GM18861 (cell line): Measurements from ENCODE around the gene MAP2K2.

Source experiments
- ATAC-seq: cut with Tn5 transposase; IDR thresholded peaks from one replicate; pipeline ENCODE4 v1.9.1; 2021; ENCODE audit not compliant: unreplicated experiment

Gene MAP2K2

DNA sequence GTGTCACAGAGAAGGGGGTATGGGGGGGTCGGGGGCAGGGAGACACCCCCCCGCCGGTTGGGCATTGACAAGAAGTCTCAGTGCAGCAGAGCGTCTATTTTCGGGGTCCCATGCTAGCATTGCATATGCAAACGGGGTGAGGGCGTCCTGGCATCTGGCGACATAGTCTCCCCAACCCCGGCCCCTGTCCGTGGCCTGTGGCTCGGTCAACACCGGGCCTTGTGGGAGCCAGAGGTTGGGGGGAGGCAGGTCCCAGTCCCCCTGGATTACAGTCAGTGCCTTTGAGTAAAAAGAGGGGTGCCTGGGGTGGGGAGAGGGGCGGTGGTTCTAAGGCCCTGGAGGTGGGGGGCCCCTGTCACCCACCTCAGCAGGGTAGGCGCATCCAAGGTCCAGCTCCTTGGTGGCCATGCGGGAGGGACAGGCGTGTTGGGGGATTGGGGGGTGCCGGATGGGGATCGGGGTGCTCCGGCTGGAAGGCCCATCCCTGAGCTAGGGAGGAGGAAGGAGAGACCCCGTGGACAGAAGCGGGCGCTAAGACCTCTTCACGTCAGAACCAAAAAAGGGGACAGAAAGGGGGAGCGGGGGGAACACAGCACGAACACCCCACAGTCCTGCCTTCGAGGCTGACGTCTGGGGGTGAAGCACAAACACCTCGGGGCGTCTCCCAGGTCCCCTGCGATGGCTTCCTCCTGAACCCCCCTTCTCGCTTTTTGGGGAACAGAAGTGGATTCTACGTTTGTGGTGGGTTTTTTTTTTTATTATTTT is 78.1 kb downstream of the MAP2K2 start:
- ATAC-seq, result no peak

GRCh38 chr19:4044990-4045465 is 78.9 kb downstream of the MAP2K2 start:
- no peak for ATAC-seq

DNA sequence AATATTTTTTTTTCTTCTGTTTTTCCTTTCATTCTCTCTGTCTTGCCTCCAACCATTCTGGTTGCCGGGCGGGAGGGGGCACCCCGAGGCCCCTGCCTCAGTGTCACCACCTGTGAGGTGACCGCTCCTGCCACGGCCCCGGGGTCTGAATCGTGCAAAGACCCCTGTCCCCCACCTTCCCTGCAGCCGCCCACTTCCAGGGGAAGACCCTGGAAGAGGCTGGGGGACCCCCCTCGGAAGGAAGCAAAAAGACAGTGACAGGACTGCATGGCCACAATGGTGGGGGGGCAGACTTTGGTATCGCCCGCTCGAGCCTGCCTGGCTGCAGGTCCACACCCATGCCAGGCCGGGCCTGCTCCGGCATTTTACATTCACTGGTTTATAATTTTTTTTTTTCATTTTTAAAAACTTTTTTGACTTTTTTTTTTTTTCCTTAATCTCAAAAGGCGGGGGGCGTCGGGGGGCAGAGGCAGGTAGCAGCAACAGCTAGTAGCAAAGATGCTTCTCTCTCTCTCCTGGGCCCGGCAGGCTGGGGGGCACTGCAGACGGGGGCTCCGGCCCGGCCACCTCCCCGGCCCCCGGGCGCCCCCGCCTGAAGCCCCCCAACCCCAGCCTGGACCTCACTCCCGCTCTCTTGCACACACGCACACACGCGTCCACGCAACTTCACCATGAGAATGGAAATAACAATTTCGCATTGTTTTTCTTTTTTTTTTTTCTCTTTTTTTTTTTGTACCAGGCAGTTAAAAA is 79.8 kb downstream of the MAP2K2 start:
- no peak for ATAC-seq

- ATAC-seq, result no peak
Measured at GRCh38 chr19:4043401-4043800, 80.5 kb downstream of the MAP2K2 start.

GRCh38 chr19:4042731-4043082 is 81.2 kb downstream of the MAP2K2 start:
- ATAC-seq, result no peak

- no peak for ATAC-seq
Measured at GRCh38 chr19:4042064-4042730, 81.7 kb downstream of the MAP2K2 start.
